ENCODE results near the gene KCTD7.
"Not testable (repeated sequence)": the region's sequence is repeated elsewhere in the genome, so short reads cannot be mapped to it uniquely, and the experiment has no call there.

Gene KCTD7

GRCh38 chr7:66643395-66643794 lies 14.7 kb downstream of the KCTD7 start:
- CTCF ChIA-PET = interaction anchor here (1.0 kb wide), 1 partner anchor 10 kb away, joined by 3 read pairs; no protein-coding TSS in a partner anchor
- POLR2A ChIA-PET = interaction anchor here (0.5 kb wide), 1 partner anchor 15 kb away, joined by 3 read pairs; the partner anchor contains the start of gene KCTD7
- no peak overlapping the region for H3K4me3 ChIP-seq (ENCODE audit: low read depth, low read length)
- TF ChIP-seq CTCF (IDR thresholded peaks at IDR 0.05; ENCODE audit: insufficient read depth, low read length, missing control alignments) = no peak
- no peak for DNase-seq (ENCODE audit: low read depth, low spot score)

- H3K4me3 ChIP-seq (ENCODE audit: low read depth, low read length); DNase-seq (ENCODE audit: low read depth, low spot score); CTCF ChIA-PET: not testable (repeated sequence)
- POLR2A ChIA-PET = interaction anchor here (1.1 kb wide), 1 partner anchor 23 kb away, joined by 3 read pairs; no protein-coding TSS in a partner anchor
Measured at GRCh38 chr7:66651026-66651425, 22.3 kb downstream of the KCTD7 start.

- ChIA-PET POLR2A (interaction anchor here (0.6 to 2.3 kb wide), 7 partner anchors 9 to 191 kb away, joined by 3 to 8 read pairs (median 4); no protein-coding TSS in a partner anchor), CTCF (interaction anchor here (1.1 to 1.5 kb wide), 2 partner anchors 10 to 95 kb away, joined by 3 to 6 read pairs; no protein-coding TSS in a partner anchor)
- peak overlapping the region; percentile 85 for H3K4me3 ChIP-seq (ENCODE audit: low read depth, low read length)
Measured at GRCh38 chr7:66653719-66654274, 25.1 kb downstream of the KCTD7 start.

GRCh38 chr7:66654275-66655112 lies 25.8 kb downstream of the KCTD7 start:
- ChIA-PET POLR2A (interaction anchor here (0.6 to 2.3 kb wide), 11 partner anchors 9 to 190 kb away, joined by 3 to 8 read pairs (median 3); partner anchors contain the start of gene KCTD7), CTCF (interaction anchor here (0.8 to 1.5 kb wide), 2 partner anchors 96 to 624 kb away, joined by 3 to 6 read pairs; no protein-coding TSS in a partner anchor)
- TF ChIP-seq CTCF (IDR thresholded peaks at IDR 0.05; ENCODE audit: insufficient read depth, low read length, missing control alignments) = no peak
- DNase-seq (ENCODE audit: low read depth, low spot score) = peak; percentile 78
- H3K4me3 ChIP-seq (ENCODE audit: low read depth, low read length) = peak overlapping the region; percentile 85

More at GRCh38 chr7:66653719-66654274, 25.1 kb downstream of the KCTD7 start:
- peak; percentile 49 for TF ChIP-seq CTCF (IDR thresholded peaks at IDR 0.05; ENCODE audit: insufficient read depth, low read length, missing control alignments)
- DNase-seq (ENCODE audit: low read depth, low spot score) = not testable (repeated sequence)

GRCh38 chr7:66655113-66655806 lies 26.6 kb downstream of the KCTD7 start:
- DNase-seq (ENCODE audit: low read depth, low spot score) = not testable (repeated sequence)

GRCh38 chr7:66655826-66656485 lies 27.3 kb downstream of the KCTD7 start:
- H3K4me3 ChIP-seq (ENCODE audit: low read depth, low read length) = peak overlapping the region; percentile 85
- POLR2A ChIA-PET = interaction anchor here (0.5 to 1.1 kb wide), 2 partner anchors 8 to 82 kb away, joined by 3 read pairs; no protein-coding TSS in a partner anchor
- CTCF ChIA-PET = not testable (repeated sequence)
- DNase-seq (ENCODE audit: low read depth, low spot score) = peak; percentile 10

More at GRCh38 chr7:66655113-66655806, 26.6 kb downstream of the KCTD7 start:
- H3K4me3 ChIP-seq (ENCODE audit: low read depth, low read length) = peak overlapping the region; percentile 85
- POLR2A ChIA-PET = interaction anchor here (0.5 to 2.3 kb wide), 7 partner anchors 9 to 102 kb away, joined by 3 to 8 read pairs (median 3); partner anchors contain the start of gene KCTD7
- CTCF ChIA-PET = interaction anchor here (0.8 to 1.5 kb wide), 2 partner anchors 97 to 625 kb away, joined by 3 to 6 read pairs; no protein-coding TSS in a partner anchor

- ChIA-PET POLR2A (no interaction called here), CTCF (interaction anchor here (1.6 kb wide), 1 partner anchor 11 kb away, joined by 4 read pairs; no protein-coding TSS in a partner anchor)
Measured at GRCh38 chr7:66657798-66658197, 29.1 kb downstream of the KCTD7 start.

More at GRCh38 chr7:66657798-66658197, 29.1 kb downstream of the KCTD7 start:
- DNase-seq (ENCODE audit: low read depth, low spot score) = no peak
- H3K4me3 ChIP-seq (ENCODE audit: low read depth, low read length) = no peak overlapping the region
- no peak for TF ChIP-seq CTCF (IDR thresholded peaks at IDR 0.05; ENCODE audit: insufficient read depth, low read length, missing control alignments)
